ENCODE measurements around the gene ERBB4. TPM values are rescaled to one million over a fixed set of nuclear protein-coding genes. Genes with fewer than 3 reads are reported as not detected.
"Not testable (repeated sequence)": the region's sequence is repeated elsewhere in the genome, so short reads cannot be mapped to it uniquely, and the experiment has no call there.

ERBB4 gene
- total RNA-seq, 1 experiment from 2014 or later = 0.04 TPM

DNA sequence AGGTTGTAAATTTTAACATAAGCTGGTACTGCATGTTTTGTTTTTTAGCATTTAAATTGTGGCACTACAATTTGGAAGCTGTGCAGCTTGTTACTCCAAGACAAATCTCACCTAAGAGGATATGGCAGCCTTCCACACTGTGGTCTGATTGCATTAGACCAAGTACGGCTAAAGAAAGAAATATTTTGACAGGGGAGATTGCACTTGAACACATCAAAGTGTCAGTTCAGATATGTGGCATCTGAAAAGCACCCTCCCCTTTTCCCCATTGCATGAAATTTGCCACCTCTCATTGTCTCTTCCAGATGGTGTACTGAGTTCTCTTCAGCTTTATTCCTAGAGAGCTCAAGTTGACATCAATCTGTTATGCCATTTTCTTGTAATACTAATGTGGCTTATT, 295.9 kb downstream of the ERBB4 start:
- no peaks in the 10 kb centered on the region for H3K27me3 Mint-ChIP-seq (ENCODE audit: low read depth)
- H2BK12ac ChIP-seq (ENCODE audit: insufficient read length, low read depth, low read length) = no peak overlapping the region
- H3K23me2 ChIP-seq (ENCODE audit: insufficient read length, low read depth, low read length, poor library complexity, severe bottlenecking) = no peaks in the 10 kb centered on the region
- no peaks in the 10 kb centered on the region for H3K9me3 Mint-ChIP-seq
- no peaks in the 10 kb centered on the region for H3K79me2 ChIP-seq (ENCODE audit: insufficient read depth, low read length)
- H4K5ac ChIP-seq (ENCODE audit: insufficient read length, low read depth, low read length) = no peak overlapping the region
- no peaks in the 10 kb centered on the region for H3K9me3 ChIP-seq (ENCODE audit: control insufficient read depth, low read depth, low read length)
- H2AFZ ChIP-seq (ENCODE audit: low read length) = no peak overlapping the region
- H2BK120ac ChIP-seq (ENCODE audit: low read depth, low read length, poor library complexity, severe bottlenecking) = no peak overlapping the region
- no peak overlapping the region for H3K23ac ChIP-seq (ENCODE audit: insufficient read length, low read depth, low read length)
- H4K91ac ChIP-seq (ENCODE audit: insufficient read length, low read depth, low read length) = no peak overlapping the region
- no peak overlapping the region for H3K9ac ChIP-seq (ENCODE audit: extremely low read depth, insufficient read length, low read length)
- no peak overlapping the region for H3K27ac Mint-ChIP-seq
- no peak overlapping the region for H3K14ac ChIP-seq (ENCODE audit: insufficient read depth, low read length)
- H3K56ac ChIP-seq (ENCODE audit: insufficient read length, low read depth, low read length) = no peak overlapping the region
- H3K4me3 Mint-ChIP-seq = no peak overlapping the region
- no peak overlapping the region for H2BK15ac ChIP-seq (ENCODE audit: low read depth, low read length)
- peaks cover 3% of the 10 kb centered on the region; the same call in 1 of the 2 replicates for H3K4me1 ChIP-seq (ENCODE audit: insufficient read depth, low read length)
- no peak overlapping the region for H3K4ac ChIP-seq (ENCODE audit: low read depth, low read length)
- H3K27me3 ChIP-seq (ENCODE audit: insufficient read depth, low read length) = no peaks in the 10 kb centered on the region
- H3K36me3 Mint-ChIP-seq (ENCODE audit: insufficient read depth in 1 of 3, low read depth in 3 of 3) = no peaks in the 10 kb centered on the region
- TF ChIP-seq, protein P1, sequence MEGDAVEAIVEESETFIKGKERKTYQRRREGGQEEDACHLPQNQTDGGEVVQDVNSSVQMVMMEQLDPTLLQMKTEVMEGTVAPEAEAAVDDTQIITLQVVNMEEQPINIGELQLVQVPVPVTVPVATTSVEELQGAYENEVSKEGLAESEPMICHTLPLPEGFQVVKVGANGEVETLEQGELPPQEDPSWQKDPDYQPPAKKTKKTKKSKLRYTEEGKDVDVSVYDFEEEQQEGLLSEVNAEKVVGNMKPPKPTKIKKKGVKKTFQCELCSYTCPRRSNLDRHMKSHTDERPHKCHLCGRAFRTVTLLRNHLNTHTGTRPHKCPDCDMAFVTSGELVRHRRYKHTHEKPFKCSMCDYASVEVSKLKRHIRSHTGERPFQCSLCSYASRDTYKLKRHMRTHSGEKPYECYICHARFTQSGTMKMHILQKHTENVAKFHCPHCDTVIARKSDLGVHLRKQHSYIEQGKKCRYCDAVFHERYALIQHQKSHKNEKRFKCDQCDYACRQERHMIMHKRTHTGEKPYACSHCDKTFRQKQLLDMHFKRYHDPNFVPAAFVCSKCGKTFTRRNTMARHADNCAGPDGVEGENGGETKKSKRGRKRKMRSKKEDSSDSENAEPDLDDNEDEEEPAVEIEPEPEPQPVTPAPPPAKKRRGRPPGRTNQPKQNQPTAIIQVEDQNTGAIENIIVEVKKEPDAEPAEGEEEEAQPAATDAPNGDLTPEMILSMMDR (conservative IDR thresholded peaks at IDR 0.05) = no peak
- no peak overlapping the region for H3K4me2 ChIP-seq (ENCODE audit: insufficient read depth, insufficient read length, low read length)
- H3K79me1 ChIP-seq (ENCODE audit: insufficient read depth, low read depth, low read length, poor library complexity, severe bottlenecking) = no peaks in the 10 kb centered on the region
- H2BK20ac ChIP-seq (ENCODE audit: low read depth, low read length, poor library complexity, severe bottlenecking) = no peak overlapping the region
- H2AK5ac ChIP-seq (ENCODE audit: insufficient read length, low read length) = no peak overlapping the region
- no peak overlapping the region for H4K8ac ChIP-seq (replicated peaks; ENCODE audit: insufficient read length, low read depth, low read length)
- no peaks in the 10 kb centered on the region for H4K20me1 ChIP-seq (ENCODE audit: control insufficient read depth, insufficient read depth, insufficient read length)
- H3K27ac ChIP-seq (ENCODE audit: insufficient read length, low read depth, low read length) = no peak overlapping the region
- no peak overlapping the region for H3T11ph ChIP-seq (ENCODE audit: low read length)
- no peak overlapping the region for H3K18ac ChIP-seq (ENCODE audit: insufficient read length, low read depth, low read length)
- WGBS (ENCODE audit: extremely low coverage, insufficient read length, low lambda C conversion rate) = no CpG with 5 or more reads among the region's 1 CpG
- no peak overlapping the region for H2BK5ac ChIP-seq (ENCODE audit: insufficient read length, low read length)
- peaks cover 11 to 16% of the 10 kb centered on the region in 2 experiments for H3K4me1 Mint-ChIP-seq
- no peak for DNase-seq

DNA sequence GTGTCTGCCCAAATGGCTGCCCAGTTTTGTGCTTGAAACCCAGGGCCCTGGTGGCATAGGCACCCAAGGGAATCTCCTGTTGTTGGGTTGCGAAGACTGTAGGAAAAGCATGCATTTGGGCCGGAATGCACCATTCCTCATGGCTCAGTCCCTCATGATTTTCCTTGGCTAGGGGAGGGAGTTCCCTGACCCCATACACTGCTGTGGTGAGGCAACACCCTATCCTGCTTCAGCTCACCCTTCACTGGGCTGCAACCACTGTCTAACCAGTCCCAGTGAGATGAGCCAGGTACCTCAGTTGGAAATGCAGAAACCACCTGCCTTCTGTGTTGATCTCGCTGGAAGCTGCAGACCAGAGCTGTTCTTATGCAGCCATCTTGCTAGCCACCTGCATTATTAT, 300.4 kb downstream of the ERBB4 start:
- not testable (repeated sequence) for H3K9me3 Mint-ChIP-seq; H2BK5ac ChIP-seq (ENCODE audit: insufficient read length, low read length); H2BK120ac ChIP-seq (ENCODE audit: low read depth, low read length, poor library complexity, severe bottlenecking); H3K14ac ChIP-seq (ENCODE audit: insufficient read depth, low read length); H2BK20ac ChIP-seq (ENCODE audit: low read depth, low read length, poor library complexity, severe bottlenecking); H3K27me3 Mint-ChIP-seq (ENCODE audit: low read depth); H3K27me3 ChIP-seq (ENCODE audit: insufficient read depth, low read length); H3K23me2 ChIP-seq (ENCODE audit: insufficient read length, low read depth, low read length, poor library complexity, severe bottlenecking); H3T11ph ChIP-seq (ENCODE audit: low read length); H3K23ac ChIP-seq (ENCODE audit: insufficient read length, low read depth, low read length); H4K8ac ChIP-seq (replicated peaks; ENCODE audit: insufficient read length, low read depth, low read length); DNase-seq; H4K20me1 ChIP-seq (ENCODE audit: control insufficient read depth, insufficient read depth, insufficient read length); H2BK12ac ChIP-seq (ENCODE audit: insufficient read length, low read depth, low read length); H3K79me1 ChIP-seq (ENCODE audit: insufficient read depth, low read depth, low read length, poor library complexity, severe bottlenecking); H3K27ac ChIP-seq (ENCODE audit: insufficient read length, low read depth, low read length); H3K18ac ChIP-seq (ENCODE audit: insufficient read length, low read depth, low read length); H3K4me2 ChIP-seq (ENCODE audit: insufficient read depth, insufficient read length, low read length); H2AFZ ChIP-seq (ENCODE audit: low read length); H3K9me3 ChIP-seq (ENCODE audit: control insufficient read depth, low read depth, low read length); H3K4ac ChIP-seq (ENCODE audit: low read depth, low read length); H3K4me1 ChIP-seq (ENCODE audit: insufficient read depth, low read length); H3K9ac ChIP-seq (ENCODE audit: extremely low read depth, insufficient read length, low read length); H4K91ac ChIP-seq (ENCODE audit: insufficient read length, low read depth, low read length); H2AK5ac ChIP-seq (ENCODE audit: insufficient read length, low read length); H4K5ac ChIP-seq (ENCODE audit: insufficient read length, low read depth, low read length); H3K79me2 ChIP-seq (ENCODE audit: insufficient read depth, low read length); H3K27ac Mint-ChIP-seq; H3K56ac ChIP-seq (ENCODE audit: insufficient read length, low read depth, low read length); H3K36me3 Mint-ChIP-seq (ENCODE audit: insufficient read depth in 1 of 3, low read depth in 3 of 3); H2BK15ac ChIP-seq (ENCODE audit: low read depth, low read length)
- H3K4me3 Mint-ChIP-seq = peak overlapping the region in 1 of 2 experiments; percentile 17; a peak in 1 of 5 replicates
- no CpG with 5 or more reads among the region's 3 CpGs for whole genome bisulfite sequencing (ENCODE audit: extremely low coverage, insufficient read length, low lambda C conversion rate)
- peaks cover 20 to 21% of the 10 kb centered on the region in 2 experiments for H3K4me1 Mint-ChIP-seq

All from H9 (cell line).